Epithelial cell of proximal tubule (primary cell): ENCODE data around the gene MOGAT1. TPM values are rescaled to one million over a fixed set of nuclear protein-coding genes. Genes with fewer than 3 reads are reported as not detected.
"Not testable (repeated sequence)": the region's sequence is repeated elsewhere in the genome, so short reads cannot be mapped to it uniquely, and the experiment has no call there.

Experiments used
- DNase-seq: peaks from one replicate; pipeline ENCODE4 v3.0.0-alpha.2; 2011; ENCODE audit warnings: low read depth
- H3K4me3 ChIP-seq: 2 replicates; pipeline ENCODE4 v1.5.1; 2011; ENCODE audit warnings: low read depth, mild to moderate bottlenecking, low read length
- total RNA-seq: library from RNA; depleted of rRNA; stranded (reverse); fragments of >200 nt; gene quantifications from 2 replicates; pipeline ENCODE4 v1.2.3, GENCODE V29; 2015
- TF ChIP-seq, protein P1 (sequence below): conservative IDR thresholded peaks from 2 replicates; pipeline ENCODE4 v1.5.1; 2012; ENCODE audit warnings: low read depth, mild to moderate bottlenecking, low read length

MOGAT1 gene
- total RNA-seq, 1 donor from 2014 or later: not detected

DNA sequence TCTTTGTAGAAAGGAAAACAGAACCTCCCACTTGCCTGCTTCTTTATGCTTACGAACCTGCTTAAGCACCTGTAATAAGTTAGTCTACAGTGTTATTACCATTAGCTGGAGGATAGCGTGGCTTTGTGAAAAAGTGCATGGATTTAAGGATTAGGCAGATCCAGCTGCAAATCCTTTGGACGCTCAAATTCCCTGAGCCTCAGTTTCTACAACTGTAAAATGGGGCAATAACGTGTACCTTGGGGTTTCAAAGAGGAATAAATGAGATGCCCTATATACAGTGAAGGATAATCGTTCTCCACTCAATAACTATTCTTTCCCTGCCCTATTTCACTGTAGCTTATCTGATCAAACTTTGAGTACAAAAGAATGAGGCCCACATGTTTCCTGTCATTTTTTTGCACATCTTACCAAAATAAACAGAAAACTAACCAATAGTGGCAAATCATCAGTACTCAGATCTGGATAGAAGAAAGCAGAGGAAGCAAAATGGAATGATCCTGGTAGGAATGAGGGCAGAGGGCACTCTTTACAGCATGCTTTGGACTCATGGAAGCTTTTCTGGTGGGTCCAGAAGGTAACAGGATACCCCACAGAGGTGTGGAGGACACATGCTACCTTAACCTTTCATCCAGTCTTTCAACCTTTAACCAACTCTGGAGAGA, 14.8 kb downstream of the MOGAT1 start:
- TF ChIP-seq, protein P1, sequence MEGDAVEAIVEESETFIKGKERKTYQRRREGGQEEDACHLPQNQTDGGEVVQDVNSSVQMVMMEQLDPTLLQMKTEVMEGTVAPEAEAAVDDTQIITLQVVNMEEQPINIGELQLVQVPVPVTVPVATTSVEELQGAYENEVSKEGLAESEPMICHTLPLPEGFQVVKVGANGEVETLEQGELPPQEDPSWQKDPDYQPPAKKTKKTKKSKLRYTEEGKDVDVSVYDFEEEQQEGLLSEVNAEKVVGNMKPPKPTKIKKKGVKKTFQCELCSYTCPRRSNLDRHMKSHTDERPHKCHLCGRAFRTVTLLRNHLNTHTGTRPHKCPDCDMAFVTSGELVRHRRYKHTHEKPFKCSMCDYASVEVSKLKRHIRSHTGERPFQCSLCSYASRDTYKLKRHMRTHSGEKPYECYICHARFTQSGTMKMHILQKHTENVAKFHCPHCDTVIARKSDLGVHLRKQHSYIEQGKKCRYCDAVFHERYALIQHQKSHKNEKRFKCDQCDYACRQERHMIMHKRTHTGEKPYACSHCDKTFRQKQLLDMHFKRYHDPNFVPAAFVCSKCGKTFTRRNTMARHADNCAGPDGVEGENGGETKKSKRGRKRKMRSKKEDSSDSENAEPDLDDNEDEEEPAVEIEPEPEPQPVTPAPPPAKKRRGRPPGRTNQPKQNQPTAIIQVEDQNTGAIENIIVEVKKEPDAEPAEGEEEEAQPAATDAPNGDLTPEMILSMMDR: no peak
- no peak overlapping the region for H3K4me3 ChIP-seq
- DNase-seq: no peak

DNA sequence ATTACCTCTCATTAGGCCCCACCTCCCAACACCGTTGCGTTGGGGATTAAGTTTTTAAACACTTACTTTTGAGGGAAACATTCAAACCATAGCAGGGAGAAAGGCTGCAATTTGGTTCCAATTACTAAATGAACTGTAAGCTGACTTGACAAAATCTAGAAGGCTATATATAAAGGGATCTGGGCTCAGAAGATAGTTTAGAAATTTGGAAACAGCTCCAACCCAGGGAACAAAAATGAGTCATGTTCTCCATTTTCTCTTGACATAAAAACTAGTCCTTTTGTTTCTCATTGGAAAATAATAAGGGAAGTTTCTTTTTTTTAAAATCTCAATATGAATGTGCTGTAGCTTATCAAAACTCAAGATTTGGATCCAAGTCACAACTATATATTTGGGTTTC, 17.5 kb downstream of the MOGAT1 start:
- DNase-seq: no peak
- no peak overlapping the region for H3K4me3 ChIP-seq
- TF ChIP-seq, protein P1: no peak

DNA sequence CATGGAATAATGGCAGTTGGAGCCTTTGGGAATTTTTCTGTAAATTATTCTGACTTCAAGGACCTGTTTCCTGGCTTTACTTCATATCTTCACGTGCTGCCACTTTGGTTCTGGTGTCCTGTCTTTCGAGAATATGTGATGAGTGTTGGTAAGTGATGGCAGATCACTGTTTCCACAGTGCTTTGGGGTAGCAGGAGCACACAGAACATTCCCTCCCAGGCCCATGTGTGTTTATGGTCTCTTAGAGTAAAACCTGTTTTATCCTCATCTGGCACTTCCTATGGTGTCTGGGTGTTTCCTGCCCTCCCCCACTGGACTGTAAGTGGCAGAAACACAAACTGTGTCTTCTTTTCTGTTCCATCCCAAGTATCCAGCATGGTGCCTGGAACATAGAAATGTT, 17.9 kb downstream of the MOGAT1 start:
- TF ChIP-seq, protein P1: no peak
- no peak for DNase-seq

DNA sequence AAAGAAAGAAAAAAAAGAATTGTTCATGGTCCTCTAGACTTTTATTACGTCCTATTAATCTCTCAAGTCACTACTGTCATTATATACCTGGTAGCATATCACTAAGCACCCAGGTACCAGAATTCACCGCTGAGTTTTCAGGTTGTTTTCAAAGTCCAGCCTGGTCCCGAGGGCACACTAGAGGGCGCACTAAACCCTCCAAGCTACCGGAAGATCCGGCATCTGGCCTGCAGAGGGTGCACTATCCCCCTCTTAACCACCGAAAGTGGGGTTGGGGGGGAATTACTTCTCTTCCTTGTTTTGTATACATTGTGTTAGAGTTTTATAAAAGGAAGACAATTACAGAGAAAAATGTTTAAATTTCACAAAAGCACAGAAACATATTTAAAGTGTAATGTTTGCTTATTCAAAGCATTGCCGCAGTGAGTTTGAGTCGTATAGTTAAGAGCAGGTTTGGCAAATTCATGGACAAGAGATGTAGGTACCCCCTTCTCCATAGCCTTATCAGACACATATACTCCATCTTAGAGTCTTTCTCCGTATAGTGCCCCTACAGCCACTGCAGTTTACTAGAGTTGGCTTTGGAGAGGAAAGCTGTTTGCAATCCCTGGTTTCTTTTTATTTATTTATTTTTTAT, 19.2 kb downstream of the MOGAT1 start:
- no peak overlapping the region for H3K4me3 ChIP-seq
- TF ChIP-seq, protein P1: peak; percentile 100
- no peak for DNase-seq

More for the DNA sequence above, 17.9 kb downstream of the MOGAT1 start:
- H3K4me3 ChIP-seq: no peak overlapping the region

DNA sequence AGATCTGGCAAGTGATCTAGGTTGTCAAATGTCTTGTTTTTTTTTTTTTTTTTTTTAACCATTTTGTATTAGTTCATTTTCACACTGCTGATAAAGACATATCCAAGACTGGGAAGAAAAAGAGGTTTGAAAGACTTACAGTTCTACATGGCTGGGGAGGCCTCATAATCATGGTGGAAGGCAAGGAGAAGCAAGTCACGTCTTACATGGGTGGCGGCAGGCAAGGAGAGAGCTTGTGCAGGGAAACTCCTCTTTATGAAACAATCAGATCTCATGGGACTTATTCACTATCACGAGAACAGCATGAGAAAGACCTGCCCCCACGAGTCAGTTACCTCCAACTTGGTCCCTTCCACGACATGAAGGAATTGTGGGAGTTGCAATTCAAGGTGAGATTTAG, 22.0 kb downstream of the MOGAT1 start:
- H3K4me3 ChIP-seq: not testable (repeated sequence)

DNA sequence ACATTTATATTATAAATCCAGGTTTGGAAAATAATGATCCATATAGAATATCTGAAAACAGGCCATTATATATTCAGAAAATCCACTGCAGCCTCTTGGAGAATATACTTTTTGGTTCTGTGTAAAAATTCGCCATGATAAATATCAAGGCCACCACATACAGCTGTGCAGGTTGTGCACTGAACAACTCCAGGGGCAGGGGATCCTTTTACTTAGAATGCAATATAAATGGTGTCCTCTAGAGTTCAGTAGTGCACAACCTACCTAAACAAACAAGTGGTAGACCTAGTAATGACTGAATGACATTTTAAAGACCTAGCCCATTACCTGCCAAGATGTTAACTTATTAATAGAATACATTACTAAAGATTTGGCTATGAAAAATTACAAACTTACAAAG, 22.4 kb downstream of the MOGAT1 start:
- H3K4me3 ChIP-seq: no peak overlapping the region
- TF ChIP-seq, protein P1: peak; percentile 54
- DNase-seq: no peak

More for the DNA sequence above, 22.0 kb downstream of the MOGAT1 start:
- DNase-seq: not testable (repeated sequence)

DNA sequence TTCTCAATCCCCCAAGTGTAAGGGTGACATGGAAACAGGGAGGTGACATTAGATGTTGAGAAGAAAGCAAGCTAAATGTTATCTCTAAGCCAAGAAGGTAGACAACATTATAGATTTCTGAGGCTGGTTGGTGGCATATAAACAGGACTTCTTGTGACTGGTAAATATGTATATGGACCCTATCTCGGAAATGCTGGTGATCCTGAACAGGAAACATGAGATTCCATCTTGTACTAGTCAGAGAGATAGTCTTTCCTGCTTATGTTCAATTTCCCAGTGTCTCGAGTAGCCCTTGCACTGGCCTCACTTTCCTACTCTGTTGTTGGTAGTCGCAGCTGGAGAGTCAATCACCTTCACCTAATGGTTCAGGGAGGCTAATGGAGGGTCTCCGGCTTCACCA, 26.8 kb downstream of the MOGAT1 start:
- DNase-seq: no peak
- no peak overlapping the region for H3K4me3 ChIP-seq
- TF ChIP-seq, protein P1: no peak
